ENCODE data around the gene GALNT10. TPM values are rescaled to one million over a fixed set of nuclear protein-coding genes. Genes with fewer than 3 reads are reported as not detected.

GALNT10 gene
- total and polyA plus RNA-seq, 2 experiments from 2014 or later = 43.0 to 45.9 TPM

DNA sequence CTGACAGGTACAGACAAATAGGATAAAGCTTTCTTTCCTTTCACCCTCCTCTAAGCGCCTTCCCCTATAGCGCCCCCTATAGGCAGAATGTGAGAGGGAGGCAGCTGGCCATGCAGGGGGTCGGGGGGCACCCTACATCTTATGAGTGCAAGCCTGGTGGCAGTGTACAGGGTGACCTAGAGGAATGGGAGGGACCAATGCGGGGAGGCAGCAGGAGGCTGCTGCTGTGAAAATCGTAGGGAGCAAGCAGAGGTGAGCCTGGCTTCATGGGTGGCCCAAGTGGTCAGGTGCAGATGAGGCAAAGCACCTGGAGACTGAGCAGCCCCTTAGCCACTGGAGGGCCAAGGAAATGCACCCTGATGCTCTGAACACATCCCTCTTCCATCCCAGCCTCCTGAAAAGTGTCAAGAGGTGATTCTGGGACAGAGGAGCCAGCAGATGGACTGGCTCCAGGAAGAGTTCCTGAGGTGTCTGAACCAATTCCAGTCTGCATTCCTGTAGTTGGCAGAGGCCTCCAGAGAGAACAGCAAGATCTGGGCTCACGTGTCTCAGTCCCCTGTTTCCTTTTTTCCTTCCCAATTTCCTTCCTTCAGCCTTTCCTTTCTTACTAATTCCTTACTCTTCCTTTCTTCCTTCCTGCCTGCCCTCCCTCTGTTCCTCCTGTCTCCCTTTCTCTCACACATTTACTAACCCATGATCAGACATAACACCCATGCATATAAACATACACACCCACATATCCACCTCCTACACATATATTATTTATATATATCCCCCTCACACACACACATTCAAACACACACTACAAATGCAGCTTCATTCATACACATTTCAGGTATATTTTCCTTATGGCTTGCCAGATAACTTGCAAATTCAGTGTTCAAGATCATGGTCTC lies 32.8 kb upstream of the GALNT10 start:
- 65% methylated on average over 6 of the region's 6 CpGs for WGBS (ENCODE audit: low lambda C conversion rate, missing lambda C conversion rate)
- peaks cover 3% of the 10 kb centered on the region for H3K4me1 ChIP-seq (ENCODE audit: insufficient read depth)
- H3K36me3 ChIP-seq (replicated peaks; ENCODE audit: insufficient read depth, low read depth) = no peaks in the 10 kb centered on the region
- no peak overlapping the region for H3K4me2 ChIP-seq
- no peak overlapping the region for H3K27ac ChIP-seq
- H3K4me3 ChIP-seq = no peak overlapping the region
- TF ChIP-seq EZH2 (IDR thresholded peaks at IDR 0.05; ENCODE audit: borderline replicate concordance) = no peak
- TF ChIP-seq, protein P1, sequence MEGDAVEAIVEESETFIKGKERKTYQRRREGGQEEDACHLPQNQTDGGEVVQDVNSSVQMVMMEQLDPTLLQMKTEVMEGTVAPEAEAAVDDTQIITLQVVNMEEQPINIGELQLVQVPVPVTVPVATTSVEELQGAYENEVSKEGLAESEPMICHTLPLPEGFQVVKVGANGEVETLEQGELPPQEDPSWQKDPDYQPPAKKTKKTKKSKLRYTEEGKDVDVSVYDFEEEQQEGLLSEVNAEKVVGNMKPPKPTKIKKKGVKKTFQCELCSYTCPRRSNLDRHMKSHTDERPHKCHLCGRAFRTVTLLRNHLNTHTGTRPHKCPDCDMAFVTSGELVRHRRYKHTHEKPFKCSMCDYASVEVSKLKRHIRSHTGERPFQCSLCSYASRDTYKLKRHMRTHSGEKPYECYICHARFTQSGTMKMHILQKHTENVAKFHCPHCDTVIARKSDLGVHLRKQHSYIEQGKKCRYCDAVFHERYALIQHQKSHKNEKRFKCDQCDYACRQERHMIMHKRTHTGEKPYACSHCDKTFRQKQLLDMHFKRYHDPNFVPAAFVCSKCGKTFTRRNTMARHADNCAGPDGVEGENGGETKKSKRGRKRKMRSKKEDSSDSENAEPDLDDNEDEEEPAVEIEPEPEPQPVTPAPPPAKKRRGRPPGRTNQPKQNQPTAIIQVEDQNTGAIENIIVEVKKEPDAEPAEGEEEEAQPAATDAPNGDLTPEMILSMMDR (IDR thresholded peaks at IDR 0.05; ENCODE audit: poor library complexity) = peak; percentile 20
- no peaks in the 10 kb centered on the region for H3K9me3 ChIP-seq (ENCODE audit: low read depth)
- no peak for DNase-seq (ENCODE audit: low spot score)
- no peaks in the 10 kb centered on the region for H3K79me2 ChIP-seq
- no peaks in the 10 kb centered on the region for H3K9me2 ChIP-seq (replicated peaks; ENCODE audit: insufficient read depth)
- H3K27me3 ChIP-seq = no peaks in the 10 kb centered on the region
- no peak overlapping the region for H2AFZ ChIP-seq
- no peaks in the 10 kb centered on the region for H4K20me1 ChIP-seq (ENCODE audit: insufficient read depth, poor library complexity, severe bottlenecking)

DNA sequence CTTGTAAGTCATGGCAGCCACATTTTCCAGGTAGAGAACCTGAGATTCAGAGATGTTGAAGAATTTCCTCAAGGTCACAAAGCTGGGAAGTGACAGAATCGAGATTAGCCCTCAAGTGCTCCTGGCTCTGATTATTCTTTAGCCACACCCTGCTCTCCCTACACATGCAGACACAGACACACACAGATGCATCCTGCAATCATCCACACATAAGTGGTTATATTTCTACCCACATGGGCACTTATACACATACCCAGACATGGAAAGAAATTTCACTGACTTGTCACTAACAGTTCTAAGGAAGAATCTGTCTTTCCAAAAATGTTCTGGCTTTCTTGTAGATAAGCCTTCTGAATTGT lies 32.2 kb upstream of the GALNT10 start:
- Histone ChIP-seq H2AFZ (no peak overlapping the region), H3K9me3 (ENCODE audit: low read depth) (no peaks in the 10 kb centered on the region), H3K79me2 (no peaks in the 10 kb centered on the region), H3K4me3 (no peak overlapping the region), H3K27me3 (no peaks in the 10 kb centered on the region), H3K4me2 (no peak overlapping the region), H3K27ac (no peak overlapping the region), H4K20me1 (ENCODE audit: insufficient read depth, poor library complexity, severe bottlenecking) (no peaks in the 10 kb centered on the region), H3K9me2 (replicated peaks; ENCODE audit: insufficient read depth) (no peaks in the 10 kb centered on the region), H3K36me3 (replicated peaks; ENCODE audit: insufficient read depth, low read depth) (no peaks in the 10 kb centered on the region), H3K4me1 (ENCODE audit: insufficient read depth) (peaks cover 9% of the 10 kb centered on the region)
- no peak for TF ChIP-seq EZH2 (IDR thresholded peaks at IDR 0.05; ENCODE audit: borderline replicate concordance)
- TF ChIP-seq, protein P1 (IDR thresholded peaks at IDR 0.05; ENCODE audit: poor library complexity) = no peak
- DNase-seq (ENCODE audit: low spot score) = no peak
- whole genome bisulfite sequencing (ENCODE audit: low lambda C conversion rate, missing lambda C conversion rate) = 56% methylated on average over 1 of the region's 1 CpG

DNA sequence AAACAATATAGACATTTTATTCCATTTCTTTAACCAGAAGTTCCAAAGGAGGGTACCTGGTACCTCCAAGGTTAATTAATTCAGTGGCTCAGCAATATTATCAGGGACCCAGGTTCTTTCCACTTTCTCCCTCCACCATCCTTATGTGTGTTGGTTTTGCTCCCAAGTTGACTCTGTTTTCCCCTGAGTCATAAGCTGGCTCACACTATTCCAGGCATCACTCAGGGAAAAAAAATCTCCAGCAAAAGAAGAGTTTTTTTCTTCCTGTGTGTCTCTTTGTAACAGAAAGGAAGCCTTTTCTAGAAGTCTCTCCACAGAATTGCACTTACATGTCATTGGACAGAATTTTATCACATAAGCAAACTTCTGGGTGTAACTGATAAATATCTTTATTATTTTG lies 31.2 kb upstream of the GALNT10 start:
- DNase-seq (ENCODE audit: low spot score) = no peak
- Histone ChIP-seq H3K4me2 (no peak overlapping the region), H4K20me1 (ENCODE audit: insufficient read depth, poor library complexity, severe bottlenecking) (no peaks in the 10 kb centered on the region), H3K4me1 (ENCODE audit: insufficient read depth) (peaks cover 10% of the 10 kb centered on the region), H3K4me3 (no peak overlapping the region), H3K9me3 (ENCODE audit: low read depth) (no peaks in the 10 kb centered on the region), H2AFZ (no peak overlapping the region), H3K9me2 (replicated peaks; ENCODE audit: insufficient read depth) (no peaks in the 10 kb centered on the region), H3K36me3 (replicated peaks; ENCODE audit: insufficient read depth, low read depth) (no peaks in the 10 kb centered on the region), H3K79me2 (no peaks in the 10 kb centered on the region), H3K27ac (no peak overlapping the region), H3K27me3 (no peaks in the 10 kb centered on the region)
- TF ChIP-seq EZH2 (IDR thresholded peaks at IDR 0.05; ENCODE audit: borderline replicate concordance) (no peak), EZH2phosphoT487 (IDR thresholded peaks at IDR 0.05; ENCODE audit: low read depth, severe bottlenecking, unreplicated experiment) (no peak)
- TF ChIP-seq, protein P1 (IDR thresholded peaks at IDR 0.05; ENCODE audit: poor library complexity) = no peak
